ENCODE results near the gene SLC16A13.
A peak's percentile ranks its signal among the peaks of the same experiment; 100 is the strongest.

The SLC16A13 gene

GRCh38 chr17:7014261-7014994 lies 21.4 kb upstream of the SLC16A13 start:
- DNase-seq = peak; percentile 97

GRCh38 chr17:7014995-7015958 lies 20.5 kb upstream of the SLC16A13 start:
- DNase-seq = peak; percentile 74

GRCh38 chr17:7016418-7016817 lies 19.4 kb upstream of the SLC16A13 start:
- DNase-seq = no peak

DNA sequence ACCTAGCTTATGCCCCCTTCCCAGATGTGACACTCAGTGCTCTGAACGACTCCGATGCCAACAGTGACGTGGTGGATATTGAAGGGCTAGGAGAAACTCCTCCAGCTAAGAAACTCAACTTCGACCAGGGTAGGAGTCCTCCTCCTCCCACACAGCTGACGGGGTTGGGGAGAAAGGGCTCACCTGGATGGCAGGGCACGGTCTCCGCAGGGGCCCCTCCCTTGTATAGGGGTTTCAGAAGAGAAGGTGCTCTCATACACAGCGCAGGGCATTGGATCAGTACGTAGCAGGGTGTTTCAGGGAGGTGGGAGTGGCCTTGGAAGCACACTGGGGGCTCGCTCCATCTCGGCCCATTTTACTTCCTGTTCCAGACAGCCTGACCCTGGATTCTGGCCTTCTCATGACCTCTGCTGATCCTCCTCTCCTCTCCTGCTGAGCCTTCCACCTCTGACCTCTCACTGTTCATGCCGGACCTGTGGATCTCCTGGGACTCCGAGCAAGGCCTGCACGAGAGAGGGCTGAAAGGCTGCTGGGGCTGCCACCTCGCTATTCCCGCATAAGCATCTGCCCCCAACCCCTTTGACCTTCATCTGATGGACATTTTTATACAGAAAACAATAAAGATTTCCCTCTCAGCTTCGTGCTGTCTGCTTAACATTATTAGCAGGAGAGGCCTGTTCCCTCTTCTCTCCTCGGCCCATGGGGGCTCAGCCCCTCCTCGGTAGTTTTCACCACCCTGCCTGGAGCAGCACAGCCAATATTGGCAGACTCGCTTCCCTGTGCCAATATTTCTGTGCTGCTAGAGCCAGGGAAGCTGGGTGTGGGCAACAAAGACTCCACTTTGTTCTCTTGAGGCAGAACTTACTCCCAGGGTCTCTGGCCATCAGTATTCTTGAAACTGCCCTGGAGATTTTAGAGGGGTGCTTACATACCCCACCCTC lies 18.7 kb upstream of the SLC16A13 start:
- no peak for DNase-seq

DNA sequence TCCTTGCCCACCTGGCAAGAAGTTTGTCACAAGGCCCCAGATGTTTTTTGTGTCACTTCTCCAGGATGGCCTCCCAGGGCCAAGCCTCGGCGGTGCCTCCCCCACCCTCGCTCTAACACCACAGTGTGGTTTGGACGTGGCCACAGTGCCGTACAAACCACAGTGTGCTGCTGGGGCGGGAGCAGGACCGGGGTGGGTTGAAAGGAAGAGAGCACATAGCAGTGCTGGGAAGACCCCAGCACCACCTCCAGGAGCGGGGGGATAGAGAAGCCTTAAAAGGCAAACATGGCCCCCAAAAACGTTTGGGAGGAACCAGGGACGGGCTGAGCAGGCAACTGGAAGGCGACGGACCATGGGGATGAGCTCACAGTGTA lies 18.0 kb upstream of the SLC16A13 start:
- DNase-seq = no peak

DNA sequence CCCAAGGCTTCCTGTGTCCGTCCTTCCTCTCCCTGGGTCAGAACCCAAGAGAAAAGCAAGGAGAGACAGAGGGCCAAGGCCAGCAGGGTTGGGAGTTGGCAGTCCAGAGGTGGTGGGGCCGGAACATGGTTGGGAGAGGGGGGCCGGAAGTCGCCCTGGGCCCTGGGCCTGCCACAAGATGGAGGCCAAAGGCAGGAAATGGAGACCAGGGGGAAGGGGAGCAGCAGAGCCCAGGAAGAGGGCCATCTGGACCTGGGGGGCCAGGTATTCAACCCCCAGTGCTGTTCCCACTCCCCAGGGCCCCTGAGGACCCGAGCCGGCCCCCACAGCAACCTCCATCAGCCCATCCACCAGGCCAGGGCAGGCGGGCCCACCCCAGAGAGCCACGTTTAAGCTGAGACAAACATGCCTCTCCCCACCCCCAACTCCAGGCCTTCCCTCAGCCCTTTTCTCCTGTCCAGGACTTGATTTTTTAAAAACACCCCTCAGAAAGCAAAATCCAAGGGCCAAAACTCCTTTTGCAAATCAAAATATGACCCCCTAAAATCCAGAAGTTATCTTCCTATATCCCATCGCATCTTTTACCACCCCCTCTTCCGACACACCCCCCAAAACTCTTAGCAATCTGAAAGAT lies 17.4 kb upstream of the SLC16A13 start:
- DNase-seq = no peak

DNA sequence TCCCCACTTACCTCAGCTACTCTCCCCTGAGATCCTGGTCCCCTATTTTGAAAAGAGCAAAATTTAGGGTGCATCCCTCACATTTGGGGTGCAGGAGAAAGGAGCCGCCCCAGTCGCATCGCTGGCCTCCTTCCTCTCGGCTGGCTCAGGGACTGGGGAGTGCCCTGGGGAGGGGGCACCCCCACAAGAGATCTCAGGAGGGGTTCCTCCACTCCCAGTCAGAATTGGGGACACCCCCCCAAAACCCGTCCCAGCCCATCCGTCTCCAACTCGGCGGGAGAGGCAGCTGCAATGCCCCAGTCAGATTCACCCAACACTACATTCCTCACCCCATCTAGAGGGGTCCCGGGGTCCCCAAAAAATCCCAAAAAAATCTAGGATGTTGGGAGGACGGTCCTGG lies 16.4 kb upstream of the SLC16A13 start:
- DNase-seq = peak; percentile 44

DNA sequence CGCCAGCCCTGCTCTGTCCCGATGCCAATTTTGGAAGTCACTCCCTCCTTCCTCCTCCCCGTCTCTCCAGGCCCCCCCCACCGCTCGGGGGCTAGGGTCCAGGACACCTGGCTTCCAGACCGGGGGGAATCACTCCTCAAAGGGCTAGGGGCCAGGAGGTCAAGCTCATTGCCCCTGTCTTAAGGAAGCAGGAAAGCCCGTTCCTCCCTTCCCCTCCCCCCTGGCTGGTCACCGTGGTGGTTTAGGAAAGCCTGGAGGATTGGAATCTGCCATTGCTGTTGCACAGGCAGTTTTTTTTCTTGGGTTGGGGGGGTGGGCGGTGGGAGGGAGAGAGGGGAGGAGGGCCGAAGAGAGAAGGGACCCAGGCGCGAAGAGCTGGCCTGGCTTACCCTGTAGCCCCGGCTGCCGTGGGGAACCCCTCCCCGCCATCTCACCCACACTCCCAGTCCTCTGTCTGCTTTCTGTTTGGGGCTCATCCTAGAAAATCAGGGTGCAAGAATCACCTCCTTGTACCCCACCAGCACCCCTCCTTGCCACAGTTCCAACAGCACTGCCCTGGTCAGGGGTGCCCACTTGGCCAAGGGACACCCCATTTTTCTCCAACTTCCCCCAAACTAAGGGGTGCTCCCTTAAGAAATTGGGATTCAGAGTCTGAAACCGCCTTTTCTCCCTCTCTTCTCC lies 15.8 kb upstream of the SLC16A13 start:
- DNase-seq = peak; percentile 78

DNA sequence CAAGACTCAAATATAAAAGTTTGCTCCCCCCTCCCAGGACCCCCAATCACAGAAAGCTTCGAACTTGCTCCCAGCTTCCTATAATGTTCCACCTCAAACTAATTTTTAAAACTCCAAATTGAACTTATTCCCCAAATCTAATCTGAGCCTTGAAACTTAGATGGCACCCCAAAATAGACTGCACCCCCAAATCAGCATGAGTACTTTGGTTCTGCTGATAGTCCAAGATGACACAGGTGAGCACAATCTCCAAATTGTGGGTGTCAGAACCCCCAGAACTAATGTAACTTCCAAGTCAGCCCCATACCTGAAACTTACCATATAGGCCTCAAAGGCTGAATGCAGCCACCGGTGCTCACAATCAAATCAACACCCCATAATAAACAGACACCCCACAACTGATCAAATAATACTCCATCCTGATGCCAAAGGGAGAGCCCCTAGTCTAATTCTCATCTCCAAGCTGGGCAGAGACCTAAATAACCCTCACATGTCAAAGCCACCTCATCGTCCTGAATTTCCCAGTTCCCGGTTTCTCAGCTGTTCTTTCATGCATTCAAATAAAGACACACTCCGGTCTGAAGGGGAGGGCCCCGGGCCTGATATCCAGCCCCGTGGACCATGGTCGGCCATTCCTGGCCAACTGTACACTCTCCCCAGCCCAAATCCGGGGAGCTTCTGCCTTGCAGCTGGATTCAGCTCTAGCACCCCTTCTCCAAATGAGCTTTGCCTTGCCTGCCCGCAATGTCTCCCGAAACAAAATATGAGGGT lies 14.7 kb upstream of the SLC16A13 start:
- DNase-seq = no peak

DNA sequence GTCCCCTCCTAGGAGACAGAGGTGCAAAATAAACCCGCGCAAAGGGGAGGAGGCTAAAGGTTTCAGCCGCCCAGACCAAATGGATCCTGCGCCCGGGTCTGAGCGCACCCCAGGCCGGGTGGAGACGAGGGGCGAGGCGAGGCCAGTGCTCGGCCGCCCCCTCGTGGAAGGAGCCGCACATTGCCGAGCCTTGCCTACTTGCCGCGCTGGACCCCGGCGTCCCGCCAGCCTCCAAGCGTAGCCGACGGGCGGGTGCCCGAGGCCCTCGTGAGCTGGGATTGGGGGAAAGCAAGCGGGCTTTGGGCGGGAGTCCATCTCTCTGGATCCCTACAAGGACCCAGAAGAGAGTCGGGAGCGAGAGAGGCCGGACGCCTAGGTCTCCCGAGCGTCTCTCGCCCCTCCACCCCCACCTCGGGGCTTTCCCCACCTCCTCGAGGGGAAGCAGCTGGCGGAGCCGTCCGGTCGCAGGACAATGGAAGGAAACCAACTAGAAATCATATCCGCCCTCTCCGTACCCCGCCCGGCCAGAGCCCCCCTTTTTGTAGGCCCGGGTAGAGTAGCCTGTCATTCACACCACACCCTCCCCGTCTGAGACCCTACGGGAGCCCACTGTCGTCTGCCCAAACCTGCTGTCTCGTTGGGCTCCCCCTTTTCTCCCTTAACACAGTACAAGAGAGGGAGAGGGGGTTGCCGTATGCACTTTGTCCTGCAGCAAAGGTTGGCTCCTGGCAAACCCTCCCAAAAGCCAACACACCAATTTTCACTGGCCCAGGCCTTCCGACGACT lies 13.6 kb upstream of the SLC16A13 start:
- peak; percentile 80 for DNase-seq

GRCh38 chr17:7022781-7023571 lies 12.8 kb upstream of the SLC16A13 start, which contains the start of gene BCL6B:
Gene BCL6B (plus strand): TSS chr17:7023050. CDS start chr17:7023672, 622 bp downstream.
- no peak for DNase-seq

DNA sequence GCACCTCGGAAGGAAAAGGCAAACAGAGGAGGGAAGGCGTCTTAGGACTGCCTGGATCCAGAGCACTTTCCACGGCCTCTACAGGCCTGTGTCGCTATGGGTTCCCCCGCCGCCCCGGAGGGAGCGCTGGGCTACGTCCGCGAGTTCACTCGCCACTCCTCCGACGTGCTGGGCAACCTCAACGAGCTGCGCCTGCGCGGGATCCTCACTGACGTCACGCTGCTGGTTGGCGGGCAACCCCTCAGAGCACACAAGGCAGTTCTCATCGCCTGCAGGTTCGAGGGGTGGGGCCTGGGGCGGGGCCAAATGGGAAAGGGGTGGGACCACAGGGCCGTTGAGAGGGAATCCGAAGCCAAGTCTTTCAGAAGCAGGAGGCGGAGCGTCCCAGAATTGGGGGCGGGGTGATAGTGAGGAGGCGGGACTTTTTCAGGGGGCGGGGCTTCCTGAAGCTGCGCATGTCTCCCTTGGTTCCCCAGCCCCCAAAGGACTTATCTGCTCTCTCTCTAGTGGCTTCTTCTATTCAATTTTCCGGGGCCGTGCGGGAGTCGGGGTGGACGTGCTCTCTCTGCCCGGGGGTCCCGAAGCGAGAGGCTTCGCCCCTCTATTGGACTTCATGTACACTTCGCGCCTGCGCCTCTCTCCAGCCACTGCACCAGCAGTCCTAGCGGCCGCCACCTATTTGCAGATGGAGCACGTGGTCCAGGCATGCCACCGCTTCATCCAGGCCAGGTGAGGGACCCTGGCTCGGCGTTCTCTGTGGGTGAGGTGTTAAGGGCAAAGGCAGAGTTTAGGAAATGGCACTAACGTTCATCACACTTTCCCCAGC lies 12.0 kb upstream of the SLC16A13 start:
- peak; percentile 89 for DNase-seq

DNA sequence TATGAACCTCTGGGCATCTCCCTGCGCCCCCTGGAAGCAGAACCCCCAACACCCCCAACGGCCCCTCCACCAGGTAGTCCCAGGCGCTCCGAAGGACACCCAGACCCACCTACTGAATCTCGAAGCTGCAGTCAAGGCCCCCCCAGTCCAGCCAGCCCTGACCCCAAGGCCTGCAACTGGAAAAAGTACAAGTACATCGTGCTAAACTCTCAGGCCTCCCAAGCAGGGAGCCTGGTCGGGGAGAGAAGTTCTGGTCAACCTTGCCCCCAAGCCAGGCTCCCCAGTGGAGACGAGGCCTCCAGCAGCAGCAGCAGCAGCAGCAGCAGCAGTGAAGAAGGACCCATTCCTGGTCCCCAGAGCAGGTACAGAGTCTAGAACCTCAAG lies 11.4 kb upstream of the SLC16A13 start:
- DNase-seq = no peak

DNA sequence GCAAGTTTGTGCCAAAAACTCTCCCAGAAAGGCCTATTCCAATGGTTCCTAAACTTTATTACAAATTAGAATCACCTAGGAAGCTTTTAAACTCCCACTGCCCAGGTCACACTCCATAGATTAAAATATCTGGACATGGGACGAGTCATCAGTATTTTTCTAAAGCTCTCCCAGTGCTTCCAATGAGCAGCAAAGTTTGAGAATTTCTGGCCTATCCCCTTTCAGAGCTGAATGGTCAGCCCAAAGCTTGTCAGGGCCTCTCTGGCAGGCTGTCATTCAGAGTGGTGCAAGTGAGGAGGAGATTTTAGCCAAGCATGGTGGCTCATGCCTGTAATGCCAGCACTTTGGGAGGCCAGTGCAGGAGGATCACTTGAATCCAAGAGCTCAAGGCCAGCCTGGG lies 10.6 kb upstream of the SLC16A13 start:
- no peak for DNase-seq

DNA sequence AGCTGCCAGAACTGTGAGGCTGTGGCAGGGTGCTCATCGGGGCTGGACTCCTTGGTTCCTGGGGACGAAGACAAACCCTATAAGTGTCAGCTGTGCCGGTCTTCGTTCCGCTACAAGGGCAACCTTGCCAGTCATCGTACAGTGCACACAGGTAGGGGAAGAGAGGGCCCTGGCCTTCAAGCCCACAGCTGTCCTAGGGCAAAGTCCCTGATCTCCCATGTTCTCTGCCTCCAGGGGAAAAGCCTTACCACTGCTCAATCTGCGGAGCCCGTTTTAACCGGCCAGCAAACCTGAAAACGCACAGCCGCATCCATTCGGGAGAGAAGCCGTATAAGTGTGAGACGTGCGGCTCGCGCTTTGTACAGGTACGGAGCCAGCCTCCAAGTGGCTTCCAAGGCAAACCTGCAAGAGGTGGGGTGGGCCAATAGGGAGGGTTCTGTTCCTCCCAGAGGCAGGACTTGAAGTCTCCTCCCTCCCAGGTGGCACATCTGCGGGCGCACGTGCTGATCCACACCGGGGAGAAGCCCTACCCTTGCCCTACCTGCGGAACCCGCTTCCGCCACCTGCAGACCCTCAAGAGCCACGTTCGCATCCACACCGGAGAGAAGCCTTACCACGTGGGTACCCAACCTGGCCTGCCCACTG lies 9.2 kb upstream of the SLC16A13 start:
- no peak for DNase-seq

GRCh38 chr17:7027335-7027734 lies 8.5 kb upstream of the SLC16A13 start:
- no peak for DNase-seq

- DNase-seq = no peak
Measured at GRCh38 chr17:7029096-7029495, 6.7 kb upstream of the SLC16A13 start.

- no peak for DNase-seq
Measured at GRCh38 chr17:7029659-7030058, 6.2 kb upstream of the SLC16A13 start.
